ENCODE measurements around the gene TMEM253.

Gene TMEM253

GRCh38 chr14:21070083-21070609 lies 30.7 kb upstream of the TMEM253 start, which contains the start of gene ARHGEF40:
ARHGEF40 (plus strand) TSS chr14:21070304; CDS start chr14:21070397, 93 bp downstream.
- no peak for DNase-seq (ENCODE audit: low read depth, low spot score)
- H3K4me3 ChIP-seq (ENCODE audit: low read length): peak within 1 kb of the TSS; percentile 35

GRCh38 chr14:21070610-21071224 lies 30.1 kb upstream of the TMEM253 start:
- peak overlapping the region; percentile 35 for H3K4me3 ChIP-seq (ENCODE audit: low read length)
- DNase-seq (ENCODE audit: low read depth, low spot score): no peak

GRCh38 chr14:21071225-21072030 lies 29.4 kb upstream of the TMEM253 start:
- DNase-seq (ENCODE audit: low read depth, low spot score): peak; percentile 20
- H3K4me3 ChIP-seq (ENCODE audit: low read length): peak overlapping the region; percentile 35

- H3K4me3 ChIP-seq (ENCODE audit: low read length): no peak overlapping the region
- no peak for DNase-seq (ENCODE audit: low read depth, low spot score)
These were observed 28.8 kb upstream of the TMEM253 start for GRCh38 chr14:21072031-21072473.

GRCh38 chr14:21072781-21073339 lies 28.0 kb upstream of the TMEM253 start:
- no peak for DNase-seq (ENCODE audit: low read depth, low spot score)
- no peak overlapping the region for H3K4me3 ChIP-seq (ENCODE audit: low read length)

- H3K4me3 ChIP-seq (ENCODE audit: low read length): no peak overlapping the region
- no peak for DNase-seq (ENCODE audit: low read depth, low spot score)
These were observed 26.9 kb upstream of the TMEM253 start for GRCh38 chr14:21073921-21074320.

GRCh38 chr14:21074398-21075272 lies 26.2 kb upstream of the TMEM253 start:
- DNase-seq (ENCODE audit: low read depth, low spot score): no peak
- no peak overlapping the region for H3K4me3 ChIP-seq (ENCODE audit: low read length)

GRCh38 chr14:21075719-21076437 lies 25.0 kb upstream of the TMEM253 start:
- no peak overlapping the region for H3K4me3 ChIP-seq (ENCODE audit: low read length)
- no peak for DNase-seq (ENCODE audit: low read depth, low spot score)

- no peak for DNase-seq (ENCODE audit: low read depth, low spot score)
- no peak overlapping the region for H3K4me3 ChIP-seq (ENCODE audit: low read length)
These were observed 23.2 kb upstream of the TMEM253 start for GRCh38 chr14:21077672-21078071.

GRCh38 chr14:21078287-21078686 lies 22.6 kb upstream of the TMEM253 start:
- DNase-seq (ENCODE audit: low read depth, low spot score): no peak
- no peak overlapping the region for H3K4me3 ChIP-seq (ENCODE audit: low read length)

GRCh38 chr14:21078726-21079125 lies 22.1 kb upstream of the TMEM253 start:
- no peak for DNase-seq (ENCODE audit: low read depth, low spot score)

GRCh38 chr14:21081521-21082142 lies 19.2 kb upstream of the TMEM253 start:
- no peak overlapping the region for H3K4me3 ChIP-seq (ENCODE audit: low read length)
- DNase-seq (ENCODE audit: low read depth, low spot score): no peak

More at GRCh38 chr14:21078726-21079125, 22.1 kb upstream of the TMEM253 start:
- no peak overlapping the region for H3K4me3 ChIP-seq (ENCODE audit: low read length)

GRCh38 chr14:21083565-21084325 lies 17.1 kb upstream of the TMEM253 start:
- H3K4me3 ChIP-seq (ENCODE audit: low read length): no peak overlapping the region
- no peak for DNase-seq (ENCODE audit: low read depth, low spot score)

- H3K4me3 ChIP-seq (ENCODE audit: low read length): no peak overlapping the region
- DNase-seq (ENCODE audit: low read depth, low spot score): no peak
These were observed 16.5 kb upstream of the TMEM253 start for GRCh38 chr14:21084396-21084795.

GRCh38 chr14:21084998-21085853 lies 15.6 kb upstream of the TMEM253 start:
- DNase-seq (ENCODE audit: low read depth, low spot score): no peak
- H3K4me3 ChIP-seq (ENCODE audit: low read length): no peak overlapping the region

GRCh38 chr14:21086908-21087293 lies 14.0 kb upstream of the TMEM253 start:
- no peak for DNase-seq (ENCODE audit: low read depth, low spot score)
- H3K4me3 ChIP-seq (ENCODE audit: low read length): no peak overlapping the region

Data from Jurkat, Clone E6-1 (cell line).